A673 (cell line): ENCODE results near the gene STAG1. TPM values are rescaled to one million over a fixed set of nuclear protein-coding genes. Genes with fewer than 3 reads are reported as not detected.
"Not testable (repeated sequence)": the region's sequence is repeated elsewhere in the genome, so short reads cannot be mapped to it uniquely, and the experiment has no call there.

Experiments
- BruUV-seq: library from RNA; stranded (reverse); fragments of 400-500 nt; replicated peaks from 2 replicates; lab custom pipeline; 2021; lab: Mats Ljungman, UMichigan
- CTCF ChIA-PET: fragments of 300-600 bp; sonication (Branson Sonifier 250); formaldehyde crosslinking; loops from one replicate; lab custom pipeline; 2022; ENCODE audit warnings: antibody characterized with exemption; lab: Charles Lee
- POLR2A ChIA-PET: fragments of 300-600 bp; sonication (Branson Sonifier 250); formaldehyde crosslinking; loops from one replicate; lab custom pipeline; 2022; ENCODE audit warnings: antibody characterized with exemption; ENCODE audit not compliant: low non-redundant PET; lab: Charles Lee
- DNase-seq: peaks from one replicate; pipeline ENCODE4 v3.0.0-alpha.2; 2015; ENCODE audit warnings: low spot score
- H3K27ac ChIP-seq: fragments of 200-600 bp; sonication (generic); 2 replicates; pipeline ENCODE4 v1.5.1; 2016; ENCODE audit warnings: mixed run types, low read depth, mild to moderate bottlenecking, mixed read lengths, antibody characterized with exemption, low read length; ENCODE audit not compliant: poor library complexity, severe bottlenecking
- H3K27me3 ChIP-seq: fragments of 200-600 bp; sonication (generic); replicated peaks from 2 replicates; pipeline ENCODE4 v1.6.1; 2017; ENCODE audit warnings: mixed run types, low read depth, mild to moderate bottlenecking, mixed read lengths, antibody characterized with exemption, low read length; ENCODE audit not compliant: insufficient read depth, poor library complexity
- H3K36me3 ChIP-seq: fragments of 200-600 bp; sonication (generic); 2 replicates; pipeline ENCODE4 v1.6.1; 2016; ENCODE audit warnings: mixed run types, mild to moderate bottlenecking, mixed read lengths, antibody characterized with exemption, low read length; ENCODE audit not compliant: insufficient read depth, poor library complexity, severe bottlenecking
- H3K4me1 ChIP-seq: fragments of 200-600 bp; sonication (generic); 2 replicates; pipeline ENCODE4 v1.6.1; 2017; ENCODE audit warnings: mixed run types, mild to moderate bottlenecking, mixed read lengths, antibody characterized with exemption, low read length; ENCODE audit not compliant: insufficient read depth, poor library complexity, severe bottlenecking
- H3K4me3 ChIP-seq: fragments of 200-600 bp; sonication (generic); 2 replicates; pipeline ENCODE4 v1.5.1; 2016; ENCODE audit warnings: low read depth, mixed run types, mild to moderate bottlenecking, mixed read lengths, low read length; ENCODE audit not compliant: poor library complexity, severe bottlenecking
- H3K9me3 ChIP-seq: fragments of 200-600 bp; sonication (generic); 2 replicates; pipeline ENCODE4 v1.6.1; 2016; ENCODE audit warnings: mixed run types, low read depth, mild to moderate bottlenecking, mixed read lengths, antibody characterized with exemption, low read length; ENCODE audit not compliant: poor library complexity, severe bottlenecking
- EZH2 ChIP-seq: fragments of 200-600 bp; sonication (generic); IDR thresholded peaks from 2 replicates; pipeline ENCODE4 v1.6.1; 2017; ENCODE audit warnings: borderline replicate concordance, low read depth, mild to moderate bottlenecking, mixed read lengths, antibody characterized with exemption, low read length; ENCODE audit not compliant: poor library complexity, severe bottlenecking
- intact Hi-C: fragments of 100-400 bp; cut with micrococcal nuclease; formaldehyde crosslinking; loops from one replicate; pipeline ENCODE4 v1.10.0; 2022; ENCODE audit not compliant: unreplicated experiment
- total RNA-seq: library from RNA; stranded (reverse); gene quantifications from 2 replicates; pipeline ENCODE4 v1.2.3, GENCODE V29; 2021
- TF ChIP-seq, protein P1 (sequence below): fragments of 300-800, 200-600 bp; sonication (generic); conservative IDR thresholded peaks from 2 replicates; pipeline ENCODE4 v1.5.1; 2017; ENCODE audit warnings: low read depth, mild to moderate bottlenecking, antibody characterized with exemption, low read length, moderate library complexity, mixed read lengths

Gene STAG1
- total RNA-seq, 1 experiment from 2014 or later = 47.4 TPM

DNA sequence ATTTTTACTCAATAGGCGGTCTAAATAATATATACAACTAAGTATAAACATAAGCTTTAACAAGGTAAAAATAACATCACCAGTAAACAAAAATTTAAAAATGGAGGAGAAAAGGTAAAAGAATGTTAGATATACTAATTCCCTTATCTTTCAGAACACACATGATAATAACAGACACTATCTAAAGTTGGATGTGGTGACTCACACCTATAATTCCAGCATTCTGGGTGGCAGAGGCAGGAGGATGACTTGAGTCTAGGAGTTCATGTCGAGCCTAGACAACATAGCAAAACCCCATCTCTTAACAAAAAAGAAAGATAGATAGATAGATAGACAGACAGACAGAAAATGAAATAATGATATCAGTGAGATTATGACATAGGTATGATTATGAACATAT lies 85.1 kb downstream of the STAG1 start:
- no peak overlapping the region for H3K27ac ChIP-seq
- no peaks in the 10 kb centered on the region for H3K9me3 ChIP-seq
- no peak overlapping the region for H3K4me3 ChIP-seq
- CTCF ChIA-PET = no interaction called here
- no peak for DNase-seq
- H3K36me3 ChIP-seq = no peaks in the 10 kb centered on the region
- intact Hi-C loops = no loop called here
- POLR2A ChIA-PET = no interaction called here
- H3K4me1 ChIP-seq = peaks cover 7% of the 10 kb centered on the region
- TF ChIP-seq EZH2 = no peak
- TF ChIP-seq, protein P1, sequence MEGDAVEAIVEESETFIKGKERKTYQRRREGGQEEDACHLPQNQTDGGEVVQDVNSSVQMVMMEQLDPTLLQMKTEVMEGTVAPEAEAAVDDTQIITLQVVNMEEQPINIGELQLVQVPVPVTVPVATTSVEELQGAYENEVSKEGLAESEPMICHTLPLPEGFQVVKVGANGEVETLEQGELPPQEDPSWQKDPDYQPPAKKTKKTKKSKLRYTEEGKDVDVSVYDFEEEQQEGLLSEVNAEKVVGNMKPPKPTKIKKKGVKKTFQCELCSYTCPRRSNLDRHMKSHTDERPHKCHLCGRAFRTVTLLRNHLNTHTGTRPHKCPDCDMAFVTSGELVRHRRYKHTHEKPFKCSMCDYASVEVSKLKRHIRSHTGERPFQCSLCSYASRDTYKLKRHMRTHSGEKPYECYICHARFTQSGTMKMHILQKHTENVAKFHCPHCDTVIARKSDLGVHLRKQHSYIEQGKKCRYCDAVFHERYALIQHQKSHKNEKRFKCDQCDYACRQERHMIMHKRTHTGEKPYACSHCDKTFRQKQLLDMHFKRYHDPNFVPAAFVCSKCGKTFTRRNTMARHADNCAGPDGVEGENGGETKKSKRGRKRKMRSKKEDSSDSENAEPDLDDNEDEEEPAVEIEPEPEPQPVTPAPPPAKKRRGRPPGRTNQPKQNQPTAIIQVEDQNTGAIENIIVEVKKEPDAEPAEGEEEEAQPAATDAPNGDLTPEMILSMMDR = no peak
- BruUV-seq = no TSS peak
- no peaks in the 10 kb centered on the region for H3K27me3 ChIP-seq

DNA sequence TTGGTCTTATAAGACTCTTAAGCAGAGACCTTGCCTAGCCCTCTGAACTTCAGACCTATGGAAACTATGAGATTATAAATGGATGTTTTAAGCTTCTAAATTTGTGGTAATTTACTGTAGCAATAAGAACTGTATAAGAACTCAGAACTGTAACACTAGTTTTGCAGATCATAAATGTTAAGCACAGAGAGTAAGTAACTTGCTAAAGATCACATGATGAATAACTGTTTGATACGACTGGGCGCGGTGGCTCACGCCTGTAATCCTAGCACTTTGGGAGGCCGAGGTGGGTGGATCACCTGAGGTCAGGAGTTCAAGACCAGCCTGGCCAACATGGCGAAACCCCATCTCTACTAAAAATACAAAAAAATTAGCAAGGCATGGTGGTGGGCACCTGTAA lies 85.9 kb downstream of the STAG1 start:
- BruUV-seq, H3K4me1 ChIP-seq, H3K36me3 ChIP-seq, H3K4me3 ChIP-seq, H3K9me3 ChIP-seq, CTCF ChIA-PET, H3K27ac ChIP-seq, DNase-seq, POLR2A ChIA-PET, H3K27me3 ChIP-seq, intact Hi-C loops: not testable (repeated sequence)

DNA sequence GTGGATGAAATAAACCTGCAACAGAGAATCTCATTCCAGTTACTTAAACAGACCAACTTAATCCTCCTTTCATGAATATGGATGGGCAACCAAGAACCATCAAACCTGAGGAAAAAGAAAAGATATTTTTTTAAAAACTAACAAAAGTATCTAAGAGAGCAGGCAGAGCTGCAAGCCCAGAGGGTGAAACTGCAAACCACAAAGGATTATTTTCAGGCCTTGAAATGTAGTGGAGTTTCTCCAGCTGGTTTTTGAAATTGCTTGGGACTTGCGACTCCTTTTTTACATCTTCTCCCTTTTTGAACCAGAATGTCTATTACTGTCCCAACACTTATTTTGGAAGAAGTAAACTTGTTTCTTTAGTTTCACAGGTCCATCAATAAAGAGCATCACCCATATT lies 87.4 kb downstream of the STAG1 start:
- H3K4me3 ChIP-seq = no peak overlapping the region
- ChIA-PET CTCF (no interaction called here), POLR2A (no interaction called here)
- H3K9me3 ChIP-seq = no peaks in the 10 kb centered on the region
- H3K27ac ChIP-seq = no peak overlapping the region
- no peaks in the 10 kb centered on the region for H3K36me3 ChIP-seq
- intact Hi-C loops = no loop called here
- DNase-seq = no peak
- H3K27me3 ChIP-seq = no peaks in the 10 kb centered on the region
- H3K4me1 ChIP-seq = peaks cover 12% of the 10 kb centered on the region
- no TSS peak for BruUV-seq
- no peak for TF ChIP-seq EZH2
- TF ChIP-seq, protein P1 = no peak

DNA sequence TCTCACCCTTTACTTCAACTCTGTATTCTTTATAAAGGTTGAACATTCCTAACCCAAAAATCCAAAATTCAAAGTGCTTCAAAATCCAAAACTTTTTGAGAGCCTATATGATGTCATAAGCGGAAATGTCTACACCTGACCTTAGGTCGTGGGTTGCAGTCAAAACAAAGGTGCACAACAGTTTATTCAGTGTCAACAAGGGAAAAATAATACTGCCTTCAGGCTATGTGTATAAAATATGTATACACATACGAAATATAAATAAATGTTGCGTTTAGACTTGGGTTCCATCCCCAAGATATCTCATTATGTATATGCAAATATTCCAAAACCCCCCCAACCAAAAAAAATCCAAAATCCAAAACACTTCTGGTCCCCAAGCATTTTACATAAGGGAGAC lies 90.9 kb downstream of the STAG1 start:
- Histone ChIP-seq H3K9me3 (no peaks in the 10 kb centered on the region), H3K27me3 (no peaks in the 10 kb centered on the region), H3K4me3 (no peak overlapping the region), H3K36me3 (no peaks in the 10 kb centered on the region), H3K27ac (no peak overlapping the region), H3K4me1 (peaks cover 25% of the 10 kb centered on the region)
- TF ChIP-seq, protein P1 = no peak
- intact Hi-C loops = no loop called here
- CTCF ChIA-PET = no interaction called here
- POLR2A ChIA-PET = no interaction called here
- BruUV-seq = no TSS peak
- DNase-seq = no peak
